GM23248 (cell line): ENCODE data around the gene ARSD. TPM values are rescaled to one million over a fixed set of nuclear protein-coding genes. Genes with fewer than 3 reads are reported as not detected.
"Not testable (repeated sequence)": the region's sequence is repeated elsewhere in the genome, so short reads cannot be mapped to it uniquely, and the experiment has no call there.

Experiments used
- DNase-seq: peaks from one replicate; pipeline ENCODE4 v3.0.0-alpha.2; 2015
- H2AFZ ChIP-seq: fragments of 200-600 bp; sonication (generic); 2 replicates; pipeline ENCODE4 v1.6.1; 2016; ENCODE audit warnings: antibody characterized with exemption
- H3F3A ChIP-seq: fragments of 200-600 bp; sonication (generic); 2 replicates; pipeline ENCODE4 v1.6.1; 2016; ENCODE audit warnings: mild to moderate bottlenecking, antibody characterized with exemption, mixed run types; ENCODE audit not compliant: insufficient read depth
- H3K27ac ChIP-seq: fragments of 200-600 bp; sonication (generic); 2 replicates; pipeline ENCODE4 v1.5.1; 2016; ENCODE audit warnings: mild to moderate bottlenecking
- H3K27me3 ChIP-seq: fragments of 200-600 bp; sonication (generic); replicated peaks from 2 replicates; pipeline ENCODE4 v1.6.1; 2016; ENCODE audit warnings: mild to moderate bottlenecking; ENCODE audit not compliant: insufficient read depth
- H3K36me3 ChIP-seq: fragments of 200-600 bp; sonication (generic); 2 replicates; pipeline ENCODE4 v1.6.1; 2016; ENCODE audit warnings: low read depth, mild to moderate bottlenecking
- H3K4me1 ChIP-seq: fragments of 200-600 bp; sonication (generic); 2 replicates; pipeline ENCODE4 v1.6.1; 2016; ENCODE audit warnings: mild to moderate bottlenecking; ENCODE audit not compliant: insufficient read depth
- H3K4me2 ChIP-seq: fragments of 200-600 bp; sonication (generic); one replicate; pipeline ENCODE4 v1.6.1; 2016; ENCODE audit warnings: mild to moderate bottlenecking; ENCODE audit not compliant: unreplicated experiment
- H3K4me3 ChIP-seq: fragments of 200-600 bp; sonication (generic); 2 replicates; pipeline ENCODE4 v1.5.1; 2016; ENCODE audit warnings: mild to moderate bottlenecking
- H3K79me2 ChIP-seq: fragments of 200-600 bp; sonication (generic); 2 replicates; pipeline ENCODE4 v1.6.1; 2016; ENCODE audit warnings: mild to moderate bottlenecking; ENCODE audit not compliant: insufficient read depth
- H3K9ac ChIP-seq: fragments of 200-600 bp; sonication (generic); 2 replicates; pipeline ENCODE4 v1.6.1; 2016; ENCODE audit warnings: mild to moderate bottlenecking
- H3K9me2 ChIP-seq: fragments of 200-600 bp; sonication (generic); 2 replicates; pipeline ENCODE4 v1.6.1; 2016; ENCODE audit warnings: mixed run types, mild to moderate bottlenecking, moderate library complexity; ENCODE audit not compliant: insufficient read depth
- H3K9me3 ChIP-seq: fragments of 200-600 bp; sonication (generic); one replicate; pipeline ENCODE4 v1.6.1; 2017; ENCODE audit warnings: low read depth
- H4K20me1 ChIP-seq: fragments of 200-600 bp; sonication (generic); 2 replicates; pipeline ENCODE4 v1.6.0; 2016; ENCODE audit not compliant: insufficient read depth
- EZH2 ChIP-seq: fragments of 200-600 bp; sonication (generic); IDR thresholded peaks from 2 replicates; pipeline ENCODE4 v1.6.1; 2018; ENCODE audit warnings: antibody characterized with exemption, mild to moderate bottlenecking; ENCODE audit not compliant: insufficient read depth, poor library complexity, severe bottlenecking
- EZH2phosphoT487 ChIP-seq: fragments of 200-600 bp; sonication (generic); IDR thresholded peaks from 2 replicates; pipeline ENCODE4 v1.6.1; 2018; ENCODE audit warnings: antibody characterized with exemption, moderate library complexity, mild to moderate bottlenecking, low read depth; ENCODE audit not compliant: insufficient read depth
- WGBS, 2 experiments: methylation state at CpG; one replicate each; pipeline ENCODE4 v1.1.6; 2015 to 2017; ENCODE audit warnings: low lambda C conversion rate in 2 of 2, low coverage in 1 of 2; ENCODE audit errors: missing lambda C conversion rate in 2 of 2; 5-methylcytosine and 5-hydroxymethylcytosine counted together
- in situ Hi-C: fragments of 300-500 bp; cut with MboI; formaldehyde crosslinking; loops from 2 replicates; pipeline ENCODE4 v1.15.0; 2020
- polyA plus RNA-seq: library from polyadenylated mRNA; unstranded; fragments of >200 nt; fragmentation: Nextera tagmentation; extraction: Ambion mirVana; gene quantifications from 2 replicates; pipeline ENCODE4 v1.2.1, GENCODE V29; 2016
- total RNA-seq: library from RNA; depleted of rRNA; stranded (reverse); fragments of >200 nt; shearing (Covaris generic); gene quantifications from 2 replicates; pipeline ENCODE4 v1.2.3, GENCODE V29; 2014

Gene ARSD
- total and polyA plus RNA-seq, 2 experiments from 2014 or later: 10.7 to 11.7 TPM

- no peak overlapping the region for H2AFZ ChIP-seq
- no peak for DNase-seq
- TF ChIP-seq EZH2 (no peak), EZH2phosphoT487 (no peak)
- H3K79me2 ChIP-seq: no peaks in the 10 kb centered on the region
- H3K4me1 ChIP-seq: no peaks in the 10 kb centered on the region
- no peak overlapping the region for H3K4me3 ChIP-seq
- no peaks in the 10 kb centered on the region for H3K9me2 ChIP-seq
- no peaks in the 10 kb centered on the region for H4K20me1 ChIP-seq
- H3K27me3 ChIP-seq: no peaks in the 10 kb centered on the region
- WGBS, 2 experiments: 86 to 88% methylated on average over 4 to 8 of the region's 9 CpGs
- no peaks in the 10 kb centered on the region for H3K9me3 ChIP-seq
- H3F3A ChIP-seq: no peaks in the 10 kb centered on the region
- no peak overlapping the region for H3K9ac ChIP-seq
- no peaks in the 10 kb centered on the region for H3K36me3 ChIP-seq
- in situ Hi-C loops: no loop called here
- no peak overlapping the region for H3K27ac ChIP-seq
- no peak overlapping the region for H3K4me2 ChIP-seq
These were observed 29.1 kb upstream of the ARSD start for GRCh38 chrX:2958199-2958598.

- in situ Hi-C loops: no loop called here
- 49 to 79% methylated on average over 3 to 4 of the region's 4 CpGs for WGBS, 2 experiments
- H3K27ac ChIP-seq: no peak overlapping the region
These were observed 26.7 kb upstream of the ARSD start for GRCh38 chrX:2955838-2956237.

DNA sequence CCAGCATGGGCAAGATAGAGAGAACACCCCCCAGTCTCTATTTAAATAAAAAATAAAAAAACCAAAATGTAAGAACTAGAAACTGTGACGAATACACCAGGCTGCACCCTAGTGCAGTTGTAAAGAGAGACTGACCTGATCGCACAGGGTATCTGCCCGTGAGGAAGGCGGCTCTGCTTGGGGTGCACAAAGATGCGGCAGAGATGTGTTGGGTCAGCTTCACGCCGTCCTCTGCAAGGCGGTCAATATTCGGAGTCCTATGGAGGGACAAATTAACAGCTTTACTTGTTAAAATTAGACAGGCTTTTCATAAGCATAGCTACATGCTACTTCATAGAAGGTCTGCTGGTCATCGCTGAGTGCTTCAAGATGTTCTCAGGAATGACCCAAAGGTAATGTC is 26.1 kb upstream of the ARSD start:
- no peak overlapping the region for H3K4me3 ChIP-seq
- H3K27ac ChIP-seq: no peak overlapping the region
- H3K9me3 ChIP-seq: no peaks in the 10 kb centered on the region
- H3K36me3 ChIP-seq: no peaks in the 10 kb centered on the region
- H3K79me2 ChIP-seq: no peaks in the 10 kb centered on the region
- no peak overlapping the region for H2AFZ ChIP-seq
- no peak overlapping the region for H3K9ac ChIP-seq
- no peaks in the 10 kb centered on the region for H3K9me2 ChIP-seq
- DNase-seq: no peak
- H3K4me2 ChIP-seq: no peak overlapping the region
- in situ Hi-C loops: no loop called here
- no peaks in the 10 kb centered on the region for H3F3A ChIP-seq
- H4K20me1 ChIP-seq: no peaks in the 10 kb centered on the region
- H3K27me3 ChIP-seq: no peaks in the 10 kb centered on the region
- no peaks in the 10 kb centered on the region for H3K4me1 ChIP-seq
- TF ChIP-seq EZH2 (no peak), EZH2phosphoT487 (no peak)
- WGBS, 2 experiments: 91% methylated on average over 10 of the region's 10 CpGs

More at GRCh38 chrX:2955838-2956237, 26.7 kb upstream of the ARSD start:
- no peak overlapping the region for H3K4me3 ChIP-seq
- H3K36me3 ChIP-seq: no peaks in the 10 kb centered on the region
- no peaks in the 10 kb centered on the region for H3K27me3 ChIP-seq
- no peaks in the 10 kb centered on the region for H3F3A ChIP-seq
- no peaks in the 10 kb centered on the region for H3K9me3 ChIP-seq
- TF ChIP-seq EZH2phosphoT487 (no peak), EZH2 (no peak)
- no peaks in the 10 kb centered on the region for H3K4me1 ChIP-seq
- no peaks in the 10 kb centered on the region for H4K20me1 ChIP-seq
- DNase-seq: no peak
- no peak overlapping the region for H3K4me2 ChIP-seq
- H2AFZ ChIP-seq: no peak overlapping the region
- H3K79me2 ChIP-seq: no peaks in the 10 kb centered on the region
- no peaks in the 10 kb centered on the region for H3K9me2 ChIP-seq
- no peak overlapping the region for H3K9ac ChIP-seq

- Histone ChIP-seq H3F3A (no peaks in the 10 kb centered on the region), H3K9ac (no peak overlapping the region), H3K79me2 (no peaks in the 10 kb centered on the region), H2AFZ (no peak overlapping the region), H3K4me3 (no peak overlapping the region), H3K9me2 (no peaks in the 10 kb centered on the region), H3K36me3 (no peaks in the 10 kb centered on the region), H3K27me3 (no peaks in the 10 kb centered on the region), H3K4me2 (no peak overlapping the region), H3K27ac (no peak overlapping the region), H4K20me1 (no peaks in the 10 kb centered on the region), H3K4me1 (no peaks in the 10 kb centered on the region), H3K9me3 (no peaks in the 10 kb centered on the region)
- TF ChIP-seq EZH2 (no peak), EZH2phosphoT487 (no peak)
- 69 to 71% methylated on average over 4 of the region's 4 CpGs for WGBS, 2 experiments
- DNase-seq: no peak
- in situ Hi-C loops: no loop called here
These were observed 25.4 kb upstream of the ARSD start for GRCh38 chrX:2954541-2954940.

DNA sequence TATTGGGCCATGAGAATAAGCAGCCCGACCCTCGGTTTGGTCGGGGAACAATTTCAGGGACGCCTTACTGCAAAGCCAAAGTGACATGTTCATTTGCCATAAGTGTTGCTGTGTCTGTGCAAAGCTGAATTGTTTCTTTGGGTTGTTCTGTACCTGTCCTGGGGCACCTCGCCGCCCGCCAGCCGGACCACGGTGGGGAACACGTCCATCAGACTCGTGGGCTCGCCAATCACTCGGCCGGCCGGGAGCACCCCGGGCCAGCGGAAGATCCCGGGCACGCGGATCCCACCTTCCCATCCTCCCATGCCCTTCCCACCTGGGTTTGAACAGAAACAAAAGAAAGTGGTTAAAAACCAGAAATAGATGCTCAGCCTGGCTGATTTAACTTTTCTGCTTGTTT is 8.8 kb upstream of the ARSD start:
- H3K79me2 ChIP-seq, in situ Hi-C loops, H3K4me3 ChIP-seq, H3K27me3 ChIP-seq, H3K9me3 ChIP-seq, H3K9me2 ChIP-seq, H3K9ac ChIP-seq, H3K4me2 ChIP-seq, H3K36me3 ChIP-seq, H3F3A ChIP-seq, H3K27ac ChIP-seq, H4K20me1 ChIP-seq, H3K4me1 ChIP-seq, DNase-seq, H2AFZ ChIP-seq: not testable (repeated sequence)
- WGBS, 2 experiments: 79% methylated on average over 14 to 20 of the region's 20 CpGs
